GM18873 (cell line): Measurements from ENCODE around the gene DNAJC30.

ENCODE experiments used
- ATAC-seq: cut with Tn5 transposase; IDR thresholded peaks from one replicate; pipeline ENCODE4 v1.9.1; 2021; ENCODE audit warnings: mild to moderate bottlenecking, moderate library complexity, moderate number of reproducible peaks; ENCODE audit not compliant: unreplicated experiment, low FRiP score

DNAJC30 gene

GRCh38 chr7:73708961-73709549 lies 25.8 kb upstream of the DNAJC30 start:
- ATAC-seq, result no peak

DNA sequence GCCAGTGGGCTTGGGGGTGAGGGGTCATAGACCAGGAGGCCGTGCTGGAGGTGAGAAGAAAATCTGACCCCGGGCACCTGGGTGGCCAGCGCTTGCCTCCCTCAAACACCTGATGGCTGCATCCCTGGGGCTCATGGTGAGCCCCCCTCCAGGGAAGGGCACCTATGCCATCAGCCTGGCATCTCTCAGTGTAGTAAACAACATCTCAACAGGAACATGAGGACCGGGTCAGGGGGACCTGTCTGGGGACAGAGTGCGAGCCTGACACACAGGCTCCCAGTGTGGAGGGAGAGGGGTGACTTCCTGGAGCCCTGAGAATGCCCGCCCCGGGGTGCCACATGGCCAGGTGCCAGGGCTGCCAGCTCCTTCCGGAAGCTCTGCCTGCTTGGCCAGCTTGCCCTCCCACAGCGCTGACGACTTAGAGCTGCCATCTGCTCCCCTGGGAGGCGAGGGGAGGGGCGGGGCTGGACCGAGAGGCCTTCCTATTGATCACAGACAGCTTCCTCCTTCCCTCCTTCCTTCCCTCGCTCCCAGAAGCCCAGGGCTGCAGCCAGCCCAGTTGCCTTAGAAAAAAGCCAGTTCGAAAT lies 23.9 kb upstream of the DNAJC30 start:
- no peak for ATAC-seq

GRCh38 chr7:73706126-73707044 lies 23.1 kb upstream of the DNAJC30 start:
- ATAC-seq, result no peak

- no peak for ATAC-seq
Measured at GRCh38 chr7:73705551-73705920, 22.3 kb upstream of the DNAJC30 start.

DNA sequence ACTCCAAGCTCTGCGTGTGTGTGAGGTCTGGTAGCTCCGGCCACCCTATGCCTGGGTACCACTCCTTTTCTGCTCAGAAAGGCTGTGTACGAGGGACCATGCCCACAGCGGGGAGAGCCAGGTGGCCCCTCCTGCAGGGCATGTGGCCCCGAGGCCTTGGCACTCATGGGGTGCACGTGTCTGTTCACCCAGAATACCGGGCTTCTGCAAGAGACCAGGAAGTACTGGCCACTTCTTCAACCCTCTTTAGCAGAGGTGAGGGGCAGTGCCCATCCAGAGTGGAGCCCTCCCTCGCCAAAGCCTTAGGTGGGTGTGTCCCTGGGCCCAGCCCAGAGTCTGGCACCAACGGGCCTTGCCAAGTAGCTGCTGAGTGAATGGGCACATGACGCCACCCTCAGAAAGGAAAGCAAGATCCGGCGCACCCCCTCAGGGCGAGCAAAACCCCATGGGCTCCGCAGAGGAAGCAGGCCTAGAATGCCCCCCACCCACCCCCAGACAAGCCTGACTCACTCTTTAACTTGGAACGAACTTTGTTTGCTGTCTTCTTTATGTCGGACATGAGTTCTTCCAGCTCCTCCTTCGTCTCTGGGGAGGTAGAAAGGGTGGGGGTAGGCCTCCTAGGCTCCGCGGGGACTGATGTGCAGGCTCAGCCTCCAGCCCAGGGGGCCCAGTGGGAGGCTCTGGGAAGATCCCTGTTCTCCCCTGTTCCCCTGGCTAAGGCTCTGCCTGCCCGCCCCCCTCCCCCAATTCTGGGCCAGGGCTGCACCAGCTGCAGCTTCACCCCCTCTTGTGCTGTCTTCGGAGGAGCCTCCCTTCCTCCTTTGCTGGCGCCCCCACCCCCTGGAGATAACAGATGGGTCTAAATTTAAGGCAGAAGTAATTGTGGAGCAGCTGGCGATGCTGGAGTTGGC lies 21.6 kb upstream of the DNAJC30 start:
- no peak for ATAC-seq

DNA sequence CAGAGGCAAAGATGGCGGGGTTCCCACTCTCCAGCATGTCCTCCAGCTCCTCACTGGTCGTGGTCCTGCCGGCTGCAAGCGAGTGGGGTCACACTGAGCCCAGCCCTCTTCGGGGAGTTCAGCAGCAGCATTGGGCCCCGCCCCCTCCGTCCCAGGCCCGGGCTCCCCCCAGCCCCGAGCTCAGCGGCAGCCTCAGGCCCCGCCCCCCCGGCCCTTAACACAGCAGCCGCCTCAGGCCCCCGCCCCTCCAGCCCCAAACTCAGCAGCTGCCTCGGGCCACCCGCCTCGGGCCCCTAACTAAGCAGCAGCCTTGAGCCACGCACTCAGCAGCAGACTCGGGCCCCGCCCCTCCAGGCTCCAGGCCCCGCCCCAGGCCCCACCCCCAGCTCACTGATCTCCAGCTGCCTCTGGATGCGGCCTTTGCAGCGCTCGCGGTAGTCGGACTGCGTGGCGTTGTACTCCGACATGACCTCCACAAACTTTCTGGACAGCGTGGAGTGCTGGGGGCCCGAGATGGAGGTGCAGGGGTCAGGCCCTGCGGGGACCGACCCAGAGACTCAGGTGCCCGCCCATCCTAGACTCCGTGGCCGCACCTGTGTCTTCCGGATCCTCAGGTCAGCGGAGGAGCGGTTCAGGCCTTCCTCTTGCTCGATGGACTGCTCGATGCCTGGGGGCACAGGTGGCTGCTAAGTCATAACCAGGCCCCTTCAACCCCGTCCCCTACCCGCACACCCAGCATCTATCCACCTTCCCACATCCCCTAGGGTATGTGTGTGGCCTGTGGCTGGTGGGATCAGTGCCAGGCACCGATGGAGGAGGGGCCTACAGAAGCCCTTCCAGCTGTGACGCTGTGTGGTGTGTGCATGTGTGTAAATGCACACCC lies 20.7 kb upstream of the DNAJC30 start:
- ATAC-seq, result no peak

DNA sequence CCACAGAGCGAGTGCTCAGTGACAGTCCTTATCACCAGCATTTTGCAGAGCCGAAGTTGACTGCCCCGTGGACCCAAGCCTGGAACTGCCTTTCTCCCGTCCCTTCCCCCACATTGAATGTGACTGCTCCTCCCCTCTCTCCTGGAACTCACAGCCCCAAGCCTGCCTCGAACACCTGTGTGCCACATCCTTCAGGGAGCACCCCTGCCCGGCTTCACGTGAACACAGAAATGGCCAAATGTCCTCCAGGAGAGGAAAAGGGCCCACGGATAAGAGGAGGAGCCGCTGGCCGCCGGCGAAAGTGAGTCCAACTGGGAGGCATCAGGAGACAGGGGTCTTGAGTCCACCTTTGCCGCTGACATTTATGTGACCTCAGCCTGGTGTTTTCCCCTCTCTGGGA lies 20.0 kb upstream of the DNAJC30 start:
- ATAC-seq, result no peak

DNA sequence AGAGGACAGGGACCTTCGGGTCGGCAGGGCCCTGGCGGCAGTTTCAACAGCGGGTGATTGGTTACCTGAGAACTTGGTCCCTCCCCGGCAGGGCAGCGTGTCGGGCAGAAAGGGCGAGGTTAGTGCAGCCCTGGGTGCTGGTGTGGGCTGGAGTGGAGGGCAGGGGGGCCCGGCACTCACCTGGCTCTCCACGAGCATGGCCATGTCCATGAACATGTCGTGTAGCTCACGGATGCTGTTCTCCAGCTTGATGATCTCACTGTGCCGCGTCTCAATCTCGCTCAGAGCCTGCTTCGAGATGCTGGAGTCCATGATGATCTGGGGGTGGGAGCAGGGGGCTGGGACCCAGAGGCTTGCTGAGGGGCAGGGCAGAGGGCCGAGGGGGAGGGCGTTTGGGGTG lies 19.4 kb upstream of the DNAJC30 start:
- ATAC-seq, result no peak

DNA sequence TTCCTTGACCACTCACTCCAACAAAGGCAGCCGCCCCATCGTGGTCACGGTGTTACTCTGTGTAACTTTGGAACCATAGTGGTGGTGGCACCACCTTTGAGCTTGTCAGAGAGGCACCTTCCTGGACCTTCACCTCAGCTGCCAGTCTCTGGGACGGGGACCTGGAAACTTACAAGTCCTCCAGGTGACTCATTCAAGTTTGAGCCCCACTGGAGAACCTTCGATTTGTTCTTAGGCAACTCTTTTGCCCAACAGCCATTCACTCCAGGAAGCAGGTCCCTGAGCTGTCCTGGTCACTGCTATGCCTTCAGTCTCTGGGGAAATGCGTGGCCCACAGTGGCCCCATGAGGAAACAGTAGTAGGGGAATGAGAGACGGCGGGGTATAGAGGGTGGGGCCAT lies 19.0 kb upstream of the DNAJC30 start:
- no peak for ATAC-seq

DNA sequence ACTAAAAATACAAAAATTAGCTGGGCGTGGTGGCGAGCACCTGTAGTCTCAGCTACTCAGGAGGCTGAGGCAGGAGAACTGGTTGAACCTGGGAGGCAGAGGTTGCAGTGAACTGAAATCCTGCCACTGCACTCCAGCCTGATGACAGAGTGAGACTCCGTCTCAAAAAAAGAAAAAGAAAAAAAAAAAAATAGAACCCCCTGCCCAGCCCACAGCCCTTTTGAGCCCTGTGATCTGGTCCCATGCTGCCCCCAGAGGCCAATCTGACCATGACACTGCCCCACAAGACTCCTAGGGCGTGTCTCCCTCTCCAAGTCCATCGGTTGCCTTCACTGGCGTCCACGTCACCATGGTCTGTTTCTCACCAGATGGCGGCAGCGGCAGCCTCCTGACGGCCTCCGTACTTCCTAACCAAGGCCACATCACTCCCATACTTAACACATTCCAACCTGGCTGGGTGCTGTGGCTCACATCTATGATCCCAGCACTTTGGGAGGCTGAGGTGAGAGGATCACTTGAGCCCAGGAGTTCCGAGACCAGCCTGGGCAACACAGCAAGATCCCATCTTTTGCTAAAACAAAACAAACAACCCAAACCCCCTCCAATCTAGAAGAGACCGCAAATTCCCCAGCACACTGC lies 18.2 kb upstream of the DNAJC30 start:
- ATAC-seq, result no peak

- ATAC-seq, result no peak
Measured at GRCh38 chr7:73700581-73701134, 17.4 kb upstream of the DNAJC30 start.

DNA sequence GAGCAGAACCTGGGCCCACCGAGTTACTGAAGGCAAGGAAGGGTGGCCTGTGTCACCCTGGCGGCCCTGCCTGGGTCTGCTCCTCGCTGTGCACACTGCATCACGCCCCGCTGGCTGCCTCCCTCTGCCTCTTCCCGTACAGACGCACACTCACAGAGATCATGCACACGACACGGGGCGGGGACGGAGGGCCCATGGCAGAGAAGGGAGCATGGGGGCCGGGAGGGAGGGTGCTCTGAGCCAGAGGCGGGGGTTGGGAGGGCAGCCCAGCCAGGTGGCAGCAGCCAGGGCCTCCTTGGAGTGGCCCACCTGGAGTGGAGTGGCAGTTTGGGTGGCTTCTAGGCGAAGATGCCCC lies 16.8 kb upstream of the DNAJC30 start:
- no peak for ATAC-seq

GRCh38 chr7:73699370-73700068 lies 16.3 kb upstream of the DNAJC30 start:
- ATAC-seq, result no peak

DNA sequence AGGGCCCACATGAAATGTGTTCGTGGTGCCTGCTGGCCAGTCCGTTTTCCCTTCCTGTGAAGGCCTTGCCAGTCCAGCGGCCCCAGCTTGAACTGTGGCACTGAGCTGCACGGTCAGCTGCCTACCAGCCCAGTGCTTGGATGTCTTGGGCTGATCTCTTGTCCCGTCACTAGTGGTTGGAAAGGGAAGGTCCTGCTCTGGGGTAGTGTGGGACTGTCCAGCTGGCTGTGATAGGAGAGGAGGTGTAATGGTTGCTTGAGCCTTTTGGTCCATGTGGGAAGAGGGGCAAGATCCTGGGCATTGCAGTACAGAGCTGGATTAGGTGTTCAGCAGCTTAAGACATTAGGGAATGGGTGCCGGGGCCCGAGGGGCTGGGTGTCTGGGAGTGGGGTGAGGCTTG lies 15.2 kb upstream of the DNAJC30 start:
- no peak for ATAC-seq

DNA sequence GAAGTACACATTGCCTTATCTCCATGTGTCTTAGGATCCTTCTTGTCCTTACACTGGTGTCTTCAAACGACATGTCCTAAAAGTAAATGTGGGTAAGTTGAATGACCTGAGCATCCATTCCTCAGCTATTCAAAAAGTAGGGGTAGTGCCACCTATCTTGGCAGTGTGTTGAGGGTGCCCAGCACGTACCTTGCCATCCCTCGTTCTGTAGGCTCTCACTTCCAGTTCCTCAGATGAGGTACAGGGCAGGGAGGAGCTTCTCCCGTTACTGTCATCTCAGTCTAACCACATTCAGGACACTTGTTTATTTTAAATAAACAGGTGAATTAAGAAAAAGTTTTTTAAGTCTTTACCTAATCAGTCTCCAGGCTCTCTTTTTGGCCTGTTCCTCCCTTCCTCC lies 13.1 kb upstream of the DNAJC30 start:
- ATAC-seq, result no peak

GRCh38 chr7:73690646-73691045 lies 7.4 kb upstream of the DNAJC30 start:
- no peak for ATAC-seq

GRCh38 chr7:73688288-73688687 lies 5.0 kb upstream of the DNAJC30 start:
- ATAC-seq, result no peak

GRCh38 chr7:73685311-73685710 lies 2.1 kb upstream of the DNAJC30 start:
- no peak for ATAC-seq
